ENCODE results near the gene ATP5F1A.

DNA sequence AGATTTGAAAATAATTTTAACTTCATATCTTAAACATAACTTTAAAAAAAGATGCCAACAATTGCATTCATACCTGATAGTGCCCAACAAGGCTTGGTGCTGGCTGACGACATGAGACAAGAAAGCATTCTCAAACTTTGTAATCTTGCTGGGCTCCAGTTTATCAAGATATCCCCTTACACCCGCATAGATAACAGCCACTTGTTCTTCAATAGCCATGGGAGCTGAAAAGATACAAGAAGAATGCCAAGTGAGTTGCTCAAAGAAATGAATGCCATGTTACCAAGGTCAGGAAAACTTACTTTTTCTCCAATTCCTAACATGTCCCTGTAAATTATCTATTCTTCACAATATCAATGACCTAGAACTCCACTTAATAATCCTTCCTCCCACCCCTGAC lies 13.7 kb downstream of the ATP5F1A start:
- TF ChIP-seq, protein P1, sequence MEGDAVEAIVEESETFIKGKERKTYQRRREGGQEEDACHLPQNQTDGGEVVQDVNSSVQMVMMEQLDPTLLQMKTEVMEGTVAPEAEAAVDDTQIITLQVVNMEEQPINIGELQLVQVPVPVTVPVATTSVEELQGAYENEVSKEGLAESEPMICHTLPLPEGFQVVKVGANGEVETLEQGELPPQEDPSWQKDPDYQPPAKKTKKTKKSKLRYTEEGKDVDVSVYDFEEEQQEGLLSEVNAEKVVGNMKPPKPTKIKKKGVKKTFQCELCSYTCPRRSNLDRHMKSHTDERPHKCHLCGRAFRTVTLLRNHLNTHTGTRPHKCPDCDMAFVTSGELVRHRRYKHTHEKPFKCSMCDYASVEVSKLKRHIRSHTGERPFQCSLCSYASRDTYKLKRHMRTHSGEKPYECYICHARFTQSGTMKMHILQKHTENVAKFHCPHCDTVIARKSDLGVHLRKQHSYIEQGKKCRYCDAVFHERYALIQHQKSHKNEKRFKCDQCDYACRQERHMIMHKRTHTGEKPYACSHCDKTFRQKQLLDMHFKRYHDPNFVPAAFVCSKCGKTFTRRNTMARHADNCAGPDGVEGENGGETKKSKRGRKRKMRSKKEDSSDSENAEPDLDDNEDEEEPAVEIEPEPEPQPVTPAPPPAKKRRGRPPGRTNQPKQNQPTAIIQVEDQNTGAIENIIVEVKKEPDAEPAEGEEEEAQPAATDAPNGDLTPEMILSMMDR (IDR thresholded peaks at IDR 0.05; ENCODE audit: insufficient read depth, low read length, poor library complexity, severe bottlenecking) = no peak
- no peak for TF ChIP-seq EZH2phosphoT487 (conservative IDR thresholded peaks at IDR 0.05; ENCODE audit: low read length)
